Adipose tissue (tissue), 3 donors: Measurements from ENCODE around the gene NANP. TPM values are rescaled to one million over a fixed set of nuclear protein-coding genes. Genes with fewer than 3 reads are reported as not detected.
"Not testable (repeated sequence)": the region's sequence is repeated elsewhere in the genome, so short reads cannot be mapped to it uniquely, and the experiment has no call there.

Experiments used
- H3K27ac ChIP-seq: one replicate; pipeline ENCODE4 v1.5.1; 2013; ENCODE audit warnings: low read depth, low read length
- WGBS, 3 donors: extraction: QIAGEN DNeasy Blood & Tissue Kit; methylation state at CpG; one replicate each; pipeline ENCODE4 v1.1.7; 2013; 5-methylcytosine and 5-hydroxymethylcytosine counted together
- polyA plus RNA-seq, 3 donors: library from polyadenylated mRNA; stranded (reverse); fragments of 200-250 nt; gene quantifications; one replicate each; pipeline ENCODE4 v1.2.3, GENCODE V29; 2013
- donor health status: healthy with polysubstance abuse.
- donor health status: Bipolar disorder and iron deficiency.
- donor health status: healthy.

Gene NANP
- polyA plus RNA-seq = 1 to 10 TPM; 1.2 to 3.8 (median 3.3) TPM

GRCh38 chr20:25623736-25624499, at the start of gene NANP:
NANP (minus strand) TSS chr20:25624014; CDS start chr20:25623948, 66 bp downstream.
- H3K27ac ChIP-seq = peak within 1 kb of the TSS; percentile 86
- 0 to 1% (median 1%) methylated on average over 81 of the region's 81 CpGs for WGBS, 3 donors

GRCh38 chr20:25672659-25673235, 48.9 kb upstream of the NANP start:
- WGBS, 3 donors = 66 to 94% (median 77%) methylated on average over 4 of the region's 4 CpGs
- no peak overlapping the region for H3K27ac ChIP-seq

- no peak overlapping the region for H3K27ac ChIP-seq
- WGBS, 3 donors = 71 to 75% (median 72%) methylated on average over 7 of the region's 7 CpGs
Observed at GRCh38 chr20:25669826-25670422, 46.1 kb upstream of the NANP start.

- 63 to 80% (median 78%) methylated on average over 4 of the region's 4 CpGs for WGBS, 3 donors
Observed at GRCh38 chr20:25668446-25668845, 44.6 kb upstream of the NANP start.

GRCh38 chr20:25659999-25660398, 36.2 kb upstream of the NANP start:
- no peak overlapping the region for H3K27ac ChIP-seq

More at GRCh38 chr20:25668446-25668845, 44.6 kb upstream of the NANP start:
- H3K27ac ChIP-seq = no peak overlapping the region

GRCh38 chr20:25654487-25654886, 30.7 kb upstream of the NANP start:
- no peak overlapping the region for H3K27ac ChIP-seq

GRCh38 chr20:25652866-25653265, 29.1 kb upstream of the NANP start:
- H3K27ac ChIP-seq = not testable (repeated sequence)
- WGBS, 3 donors = 96 to 97% (median 97%) methylated on average over 4 of the region's 4 CpGs

- H3K27ac ChIP-seq = no peak overlapping the region
- WGBS, 3 donors = 80 to 98% (median 94%) methylated on average over 3 of the region's 3 CpGs
Observed at GRCh38 chr20:25644814-25645213, 21.0 kb upstream of the NANP start.

- no peak overlapping the region for H3K27ac ChIP-seq
Observed at GRCh38 chr20:25643716-25644115, 19.9 kb upstream of the NANP start.

- 95 to 100% (median 99%) methylated on average over 2 of the region's 2 CpGs for WGBS, 3 donors
- H3K27ac ChIP-seq = no peak overlapping the region
Observed at GRCh38 chr20:25637247-25637646, 13.4 kb upstream of the NANP start.

GRCh38 chr20:25632940-25633790, 9.4 kb upstream of the NANP start:
- 63 to 85% (median 85%) methylated on average over 5 of the region's 5 CpGs for WGBS, 3 donors
- no peak overlapping the region for H3K27ac ChIP-seq

GRCh38 chr20:25630615-25631014, 6.8 kb upstream of the NANP start:
- not testable (repeated sequence) for H3K27ac ChIP-seq
- 94 to 98% (median 98%) methylated on average over 2 of the region's 2 CpGs for WGBS, 3 donors

- WGBS, 3 donors = 86 to 91% (median 90%) methylated on average over 8 of the region's 8 CpGs
- H3K27ac ChIP-seq = no peak overlapping the region
Observed at GRCh38 chr20:25629816-25630499, 6.1 kb upstream of the NANP start.

GRCh38 chr20:25626779-25627178, 3.0 kb upstream of the NANP start:
- H3K27ac ChIP-seq = no peak overlapping the region
- 74 to 85% (median 77%) methylated on average over 9 of the region's 9 CpGs for WGBS, 3 donors

GRCh38 chr20:25624500-25624939, 706 bp upstream of the NANP start:
- peak overlapping the region; percentile 86 for H3K27ac ChIP-seq
- WGBS, 3 donors = 33 to 41% (median 35%) methylated on average over 17 of the region's 17 CpGs

- H3K27ac ChIP-seq = peak overlapping the region; percentile 7
- WGBS, 3 donors = 0 to 1% (median 0%) methylated on average over 39 to 45 of the region's 45 CpGs
Observed at GRCh38 chr20:25623225-25623735, 534 bp downstream of the NANP start.

- 22 to 36% (median 35%) methylated on average over 17 of the region's 17 CpGs for WGBS, 3 donors
- no peak overlapping the region for H3K27ac ChIP-seq
Observed at GRCh38 chr20:25622450-25623224, 1.2 kb downstream of the NANP start.
